BE2C (cell line): ENCODE data around the gene TMEM250.

ENCODE experiments used
- DNase-seq: peaks from one replicate; pipeline ENCODE4 v3.0.0-alpha.2; 2020
- H3K27me3 ChIP-seq: fragments of 250-450 bp; sonication (Bioruptor Pico); 2 replicates; pipeline ENCODE4 v1.5.1; 2020; ENCODE audit warnings: mild to moderate bottlenecking
- H3K36me3 ChIP-seq: fragments of 250-450 bp; sonication (Bioruptor Pico); 2 replicates; pipeline ENCODE4 v1.5.1; 2020; ENCODE audit warnings: mild to moderate bottlenecking
- H3K4me1 ChIP-seq: fragments of 250-450 bp; sonication (Bioruptor Pico); 2 replicates; pipeline ENCODE4 v1.5.1; 2020
- H3K4me3 ChIP-seq: 2 replicates; pipeline ENCODE4 v1.5.1; 2011; ENCODE audit warnings: low read depth, low read length
- H3K9me3 ChIP-seq: fragments of 250-450 bp; sonication (Bioruptor Pico); 2 replicates; pipeline ENCODE4 v1.5.1; 2020
- TF ChIP-seq, protein P1 (sequence below): IDR thresholded peaks from 2 replicates; pipeline ENCODE4 v1.5.1; 2012; ENCODE audit warnings: mild to moderate bottlenecking, low read depth, low read length

Gene TMEM250

DNA sequence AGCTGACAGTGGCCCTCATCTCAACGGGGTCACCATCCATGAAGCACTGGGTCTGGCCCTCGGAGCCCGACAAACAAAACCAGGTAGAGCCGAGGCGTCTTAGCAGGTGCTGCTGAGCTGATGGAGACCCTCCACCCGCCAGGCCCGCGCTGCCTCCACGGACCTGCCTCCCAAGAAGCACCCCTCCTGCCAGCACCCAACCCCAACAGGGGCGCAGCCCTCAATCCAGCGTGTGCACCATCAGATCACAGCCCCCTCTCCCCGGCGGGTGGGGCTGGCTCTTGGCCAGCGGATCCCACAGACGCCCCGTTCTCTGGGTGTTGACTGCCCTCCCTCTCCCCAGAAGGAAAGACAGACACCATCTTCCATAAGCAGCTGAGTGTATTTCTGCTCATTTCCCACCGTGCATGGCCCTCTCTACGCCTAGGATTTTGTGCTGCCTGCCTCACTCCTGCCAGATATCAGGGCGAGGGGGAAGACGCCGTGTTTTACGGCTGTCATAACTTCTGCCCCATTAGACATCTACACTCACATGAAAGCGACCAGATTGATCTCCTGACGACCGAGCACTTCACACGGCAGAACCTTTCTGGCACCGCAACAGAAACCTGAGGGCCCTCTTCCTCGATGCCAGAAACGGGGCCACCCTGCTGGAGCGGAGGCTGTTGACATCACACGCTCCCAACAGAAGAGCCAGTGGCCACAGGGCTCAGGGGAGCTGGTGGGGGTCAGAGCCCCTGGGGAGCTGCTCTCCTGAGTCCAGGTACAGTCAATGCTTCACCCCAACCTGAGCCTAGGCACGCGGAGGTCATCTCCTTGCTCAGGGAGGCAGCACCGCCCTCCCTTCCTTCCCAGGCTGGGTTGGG lies 35.9 kb downstream of the TMEM250 start:
- no peaks in the 10 kb centered on the region for H3K27me3 ChIP-seq
- TF ChIP-seq, protein P1, sequence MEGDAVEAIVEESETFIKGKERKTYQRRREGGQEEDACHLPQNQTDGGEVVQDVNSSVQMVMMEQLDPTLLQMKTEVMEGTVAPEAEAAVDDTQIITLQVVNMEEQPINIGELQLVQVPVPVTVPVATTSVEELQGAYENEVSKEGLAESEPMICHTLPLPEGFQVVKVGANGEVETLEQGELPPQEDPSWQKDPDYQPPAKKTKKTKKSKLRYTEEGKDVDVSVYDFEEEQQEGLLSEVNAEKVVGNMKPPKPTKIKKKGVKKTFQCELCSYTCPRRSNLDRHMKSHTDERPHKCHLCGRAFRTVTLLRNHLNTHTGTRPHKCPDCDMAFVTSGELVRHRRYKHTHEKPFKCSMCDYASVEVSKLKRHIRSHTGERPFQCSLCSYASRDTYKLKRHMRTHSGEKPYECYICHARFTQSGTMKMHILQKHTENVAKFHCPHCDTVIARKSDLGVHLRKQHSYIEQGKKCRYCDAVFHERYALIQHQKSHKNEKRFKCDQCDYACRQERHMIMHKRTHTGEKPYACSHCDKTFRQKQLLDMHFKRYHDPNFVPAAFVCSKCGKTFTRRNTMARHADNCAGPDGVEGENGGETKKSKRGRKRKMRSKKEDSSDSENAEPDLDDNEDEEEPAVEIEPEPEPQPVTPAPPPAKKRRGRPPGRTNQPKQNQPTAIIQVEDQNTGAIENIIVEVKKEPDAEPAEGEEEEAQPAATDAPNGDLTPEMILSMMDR = no peak
- no peaks in the 10 kb centered on the region for H3K9me3 ChIP-seq
- no peak for DNase-seq
- H3K36me3 ChIP-seq = no peaks in the 10 kb centered on the region
- H3K4me1 ChIP-seq = peaks cover 17% of the 10 kb centered on the region
- no peak overlapping the region for H3K4me3 ChIP-seq

DNA sequence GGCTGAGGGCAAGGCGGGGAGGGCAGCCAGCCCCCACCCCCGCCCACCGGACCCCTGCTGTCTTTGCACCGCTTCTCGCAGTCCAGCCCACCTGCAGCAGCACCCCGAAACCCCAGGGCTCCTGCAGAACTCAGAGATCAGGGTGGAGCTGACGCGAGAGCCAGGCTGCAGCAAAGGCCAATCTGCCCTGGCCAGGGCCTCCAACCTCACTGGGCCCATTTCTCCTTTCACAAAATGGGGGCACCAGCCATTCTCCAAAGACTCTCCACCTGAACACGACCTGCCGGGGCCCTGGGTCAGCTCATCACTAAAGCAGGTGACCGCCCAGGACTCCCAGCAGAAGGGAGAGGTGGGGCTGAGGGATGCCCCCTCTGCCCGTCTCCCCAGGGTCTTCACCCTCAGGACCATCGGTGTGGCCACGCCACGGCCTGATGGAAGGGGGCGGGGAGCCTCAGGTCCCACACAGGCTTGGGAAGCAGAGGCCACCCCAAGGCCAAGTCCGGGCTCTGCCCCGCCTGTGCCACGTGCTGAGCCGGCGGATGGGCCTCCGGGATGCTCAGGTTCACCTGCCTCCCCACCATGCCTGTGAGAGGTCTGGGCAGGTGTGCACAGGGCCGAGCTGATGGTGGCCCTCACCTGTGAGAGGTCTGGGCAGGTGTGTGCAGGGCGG lies 36.7 kb downstream of the TMEM250 start:
- H3K4me3 ChIP-seq = no peak overlapping the region
- no peaks in the 10 kb centered on the region for H3K9me3 ChIP-seq
- no peak for DNase-seq
- peaks cover 15% of the 10 kb centered on the region for H3K4me1 ChIP-seq
- H3K36me3 ChIP-seq = no peaks in the 10 kb centered on the region
- no peaks in the 10 kb centered on the region for H3K27me3 ChIP-seq
- TF ChIP-seq, protein P1 = no peak

DNA sequence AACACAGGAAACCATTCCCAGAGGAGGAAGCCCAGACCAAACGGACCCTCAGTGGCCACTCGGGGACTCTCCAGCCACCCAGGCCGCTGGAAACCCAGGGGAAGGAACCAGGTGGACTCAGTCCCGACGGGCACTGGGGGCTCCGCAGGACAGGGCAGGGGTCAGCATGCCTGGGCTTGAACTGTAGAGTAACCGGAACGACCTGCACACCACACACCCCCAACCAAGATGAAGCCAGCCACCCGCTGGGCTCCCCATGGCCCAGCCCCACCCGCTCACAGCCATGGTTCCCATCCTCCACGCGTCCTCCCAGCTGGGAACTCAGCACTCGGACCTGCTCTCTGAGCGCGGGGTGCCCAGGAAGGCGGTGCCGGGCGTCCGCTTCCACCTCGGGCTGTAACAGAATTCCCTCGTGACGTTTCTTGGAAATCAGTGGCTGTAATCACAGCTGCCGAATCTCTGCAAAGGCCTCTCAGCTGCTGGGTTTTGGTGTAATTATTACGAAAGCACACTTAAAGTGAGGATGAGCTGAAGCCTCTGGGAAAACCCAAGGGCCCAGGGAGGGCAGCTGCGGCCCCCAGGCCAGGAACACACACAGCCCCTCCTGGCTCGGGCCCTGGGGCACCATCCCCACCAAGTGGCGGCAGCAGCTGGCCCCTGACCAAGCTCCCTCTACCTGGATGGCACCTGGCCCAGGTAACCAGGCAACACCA lies 37.4 kb downstream of the TMEM250 start:
- DNase-seq = peak; percentile 22
- H3K27me3 ChIP-seq = no peaks in the 10 kb centered on the region
- peaks cover 8% of the 10 kb centered on the region for H3K4me1 ChIP-seq
- H3K9me3 ChIP-seq = no peaks in the 10 kb centered on the region
- H3K4me3 ChIP-seq = no peak overlapping the region
- TF ChIP-seq, protein P1 = no peak
- H3K36me3 ChIP-seq = no peaks in the 10 kb centered on the region

DNA sequence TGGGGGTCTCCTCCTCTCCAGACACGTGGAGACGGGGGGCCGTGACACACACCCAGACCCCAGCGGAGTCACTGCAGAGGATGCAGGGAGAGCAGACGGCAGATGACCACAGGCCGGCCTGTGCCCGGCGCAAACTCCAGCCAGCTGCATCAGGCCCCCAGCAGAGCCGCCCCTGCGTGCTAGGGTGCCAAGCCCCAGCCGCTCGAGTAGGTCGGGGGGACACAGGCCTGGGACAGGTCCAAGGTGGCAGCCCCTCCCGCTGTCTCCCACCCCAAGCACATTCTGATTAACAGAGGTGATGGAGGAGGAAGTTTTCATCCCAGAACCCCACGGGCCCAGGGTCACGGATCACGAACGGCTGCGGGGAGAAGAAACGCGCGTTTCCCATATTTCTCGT lies 38.0 kb downstream of the TMEM250 start:
- H3K36me3 ChIP-seq = no peaks in the 10 kb centered on the region
- peak; percentile 10 for DNase-seq
- H3K4me3 ChIP-seq = no peak overlapping the region
- peaks cover 2% of the 10 kb centered on the region for H3K4me1 ChIP-seq
- TF ChIP-seq, protein P1 = no peak
- H3K27me3 ChIP-seq = no peaks in the 10 kb centered on the region
- no peaks in the 10 kb centered on the region for H3K9me3 ChIP-seq

DNA sequence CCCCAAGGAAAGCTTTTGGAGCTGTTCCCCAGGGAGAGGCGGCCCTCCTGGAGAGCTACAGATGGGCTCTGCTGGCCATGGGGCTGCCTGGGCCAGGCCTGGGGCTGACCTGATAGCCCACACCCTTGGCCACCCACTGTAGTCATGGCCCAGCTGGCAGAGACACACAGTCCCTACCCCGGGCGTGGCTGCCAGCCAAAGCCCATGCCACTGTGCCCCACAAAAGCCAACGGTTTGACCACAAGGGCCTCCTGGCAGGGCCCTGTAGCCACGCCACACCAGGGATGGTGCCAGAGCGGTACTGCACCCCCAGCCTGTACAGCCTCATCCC lies 38.8 kb downstream of the TMEM250 start:
- H3K4me1 ChIP-seq = no peaks in the 10 kb centered on the region
- TF ChIP-seq, protein P1 = no peak
- no peaks in the 10 kb centered on the region for H3K9me3 ChIP-seq
- DNase-seq = peak; percentile 21
- no peaks in the 10 kb centered on the region for H3K36me3 ChIP-seq
- no peak overlapping the region for H3K4me3 ChIP-seq
- no peaks in the 10 kb centered on the region for H3K27me3 ChIP-seq
